Heart right ventricle (tissue), 16 donors: ENCODE data around the gene LRRC3. TPM values are rescaled to one million over a fixed set of nuclear protein-coding genes. Genes with fewer than 3 reads are reported as not detected.
A peak's percentile ranks its signal among the peaks of the same experiment; 100 is the strongest.

Experiments used
- ATAC-seq, 8 donors: fragments of 200-7000 bp; cut with Tn5 transposase; one replicate each; pipeline ENCODE4 v1.9.1; 2020; ENCODE audit warnings: mild to moderate bottlenecking in 8 of 8, moderate library complexity in 8 of 8, moderate number of reproducible peaks in 1 of 8
- DNase-seq, 2 donors: peaks; one replicate each; pipeline ENCODE4 v3.0.0-alpha.2; 2020
- H3K27ac ChIP-seq, 10 donors: fragments of 200-600 bp; sonication (generic) in 2 of 10; one replicate each; pipeline versions ENCODE4 v1.5.0 to v1.8.0; 2020 to 2022; ENCODE audit warnings: mild to moderate bottlenecking in 3 of 10
- H3K27me3 ChIP-seq, 7 donors: fragments of 200-600 bp; one replicate each; pipeline ENCODE4 v1.8.0; 2021 to 2022; ENCODE audit warnings: mild to moderate bottlenecking in 2 of 7
- H3K36me3 ChIP-seq, 9 donors: fragments of 200-600 bp; sonication (generic) in 1 of 9; one replicate each; pipeline versions ENCODE4 v1.5.0 to v1.8.0; 2020 to 2022; ENCODE audit warnings: mild to moderate bottlenecking in 2 of 9
- H3K4me1 ChIP-seq, 9 donors: fragments of 200-600 bp; sonication (generic) in 1 of 9; one replicate each; pipeline versions ENCODE4 v1.5.0 to v1.8.0; 2020 to 2022; ENCODE audit warnings: mild to moderate bottlenecking in 4 of 9
- H3K4me3 ChIP-seq, 10 donors: fragments of 200-600 bp; sonication (generic) in 2 of 10; one replicate each; pipeline versions ENCODE4 v1.5.0 to v1.8.0; 2020 to 2022; ENCODE audit warnings: mild to moderate bottlenecking in 7 of 10, moderate library complexity in 2 of 10
- H3K9me3 ChIP-seq, 11 donors: fragments of 200-600 bp in 10 of 11; sonication (generic) in 2 of 11; one replicate each; pipeline versions ENCODE4 v1.5.0 to v1.8.0; 2013 to 2022; ENCODE audit warnings: mild to moderate bottlenecking in 2 of 11, control low read depth in 1 of 11, moderate library complexity in 1 of 11
- CTCF ChIP-seq, 9 donors: fragments of 200-600 bp; sonication (generic) in 2 of 9; IDR thresholded peaks; one replicate each; pipeline versions ENCODE4 v1.5.0 to v1.8.0; 2021 to 2022; ENCODE audit warnings: antibody characterized with exemption in 9 of 9, mild to moderate bottlenecking in 5 of 9, moderate library complexity in 1 of 9
- WGBS, 2 donors: extraction: QIAGEN DNeasy Blood & Tissue Kit; methylation state at CpG; one replicate each; pipeline ENCODE4 v1.1.7; 2013; ENCODE audit warnings: inconsistent platforms in 1 of 2; 5-methylcytosine and 5-hydroxymethylcytosine counted together
- intact Hi-C, 10 donors: fragments of 100-400 bp; cut with DNase I; formaldehyde crosslinking; loops; one replicate each; pipeline versions ENCODE4 v1.11.1 to v1.14.2; 2022
- polyA plus RNA-seq, 2 donors: library from polyadenylated mRNA; stranded (reverse); fragments of 200-250 nt; gene quantifications; one replicate each; pipeline ENCODE4 v1.2.3, GENCODE V29; 2013
- total RNA-seq, 10 donors: library from RNA; stranded (reverse); fragmentation: NEBNext Ultra II Directional in 3 of 10; extraction: Animal tissue kit (Norgen Biotek cat#: 25700) in 3 of 10; gene quantifications; one replicate each; pipeline versions ENCODE4 v1.2.1 to v1.2.4, GENCODE V29; 2021 to 2023
- donor health status: Arrhythmogenic right ventricular cardiomyopathy.
- donor health status: ischemic (EF 13 %, LVEDD 7.1; RV severe dilation, severe dysfunction).
- donor health status: healthy with polysubstance abuse.
- donor health status: DM: no; HTN: yes; CAD: no.
- donor health status: DM: no; HTN: no; CAD: no.
- donor health status: ischemic (EF 25% LVEDD 6.9; RV normal size, moderate dysfunction).
- donor health status: ischemic (EF 25% LVEDD 5.7; RV mildly dilated, moderate dysfunction).
- donor health status: healthy.
- donor health status: DM: yes; HTN: yes; CAD: no.
- donor health status: Ischemic cardiomyopathy.
- donor health status: ischemic (EF 35%, LVEDD 5.7; RV mildly dilated, moderate dysfunction).
- donor health status: nonischemic (EF 11% LVEDD 7.7; RV severe dilation, severe dysfunction).
- donor health status: DM: yes; HTN: yes; CAD: no.
- donor health status: PGD.
- donor health status: ischemic (EF 29% LVEDD 5.4; RV normal size, mild dysfunction).
- donor health status: nonischemic (EF 23%, LVEDD 6.1; RV moderate dilation, normal function).

Gene LRRC3
- total and polyA plus RNA-seq, 12 donors: 1.2 to 3.2 (median 2.0) TPM

GRCh38 chr21:44456214-44456914 is 1.1 kb downstream of the LRRC3 start:
- ATAC-seq (peak in 1 of 8 donors; percentile 19), DNase-seq (no peak)
- peak overlapping the region in 9 of 10 donors; percentile 65 to 89 (median 82) for H3K4me3 ChIP-seq
- peaks cover 4 to 14% (median 10%) of the 10 kb centered on the region in 9 donors for H3K4me1 ChIP-seq
- TF ChIP-seq CTCF (IDR thresholded peaks at IDR 0.05): peak in 1 of 9 donors; percentile 1
- peaks cover 0 to 16% (median 5%) of the 10 kb centered on the region in 11 donors for H3K9me3 ChIP-seq
- H3K27me3 ChIP-seq: peaks cover 0 to 9% (median 0%) of the 10 kb centered on the region in 7 donors
- intact Hi-C loops: loop anchor here in 2 of 10 donors (10.0 kb wide), 2 partner anchors 92 to 112 kb away; no protein-coding TSS in a partner anchor
- 84 to 85% methylated on average over 35 of the region's 35 CpGs for WGBS, 2 donors
- H3K27ac ChIP-seq: peak overlapping the region in 1 of 10 donors; percentile 65
- peaks cover 0 to 5% (median 0%) of the 10 kb centered on the region in 9 donors for H3K36me3 ChIP-seq

- no peak overlapping the region for H3K4me3 ChIP-seq
- peaks cover 0 to 16% (median 5%) of the 10 kb centered on the region in 11 donors for H3K9me3 ChIP-seq
- peaks cover 0 to 5% (median 0%) of the 10 kb centered on the region in 9 donors for H3K36me3 ChIP-seq
- peaks cover 6 to 20% (median 14%) of the 10 kb centered on the region in 9 donors for H3K4me1 ChIP-seq
- no peak overlapping the region for H3K27ac ChIP-seq
- 96 to 97% methylated on average over 44 of the region's 44 CpGs for WGBS, 2 donors
- ATAC-seq (peak in 1 of 8 donors; percentile 2), DNase-seq (no peak)
- peaks cover 0 to 2% (median 0%) of the 10 kb centered on the region in 7 donors for H3K27me3 ChIP-seq
- intact Hi-C loops: loop anchor here in 2 of 10 donors (10.0 kb wide), 2 partner anchors 92 to 112 kb away; no protein-coding TSS in a partner anchor
- no peak for TF ChIP-seq CTCF (IDR thresholded peaks at IDR 0.05)
These were observed 1.8 kb downstream of the LRRC3 start for GRCh38 chr21:44456915-44457736.

- intact Hi-C loops: loop anchor here in 2 of 10 donors (10.0 kb wide), 2 partner anchors 94 to 114 kb away; no protein-coding TSS in a partner anchor
- DNase-seq (peak in 1 of 2 donors; percentile 7), ATAC-seq (no peak)
- Histone ChIP-seq H3K9me3 (peaks cover 0 to 6% (median under 1%) of the 10 kb centered on the region in 11 donors), H3K27ac (no peak overlapping the region), H3K4me3 (no peak overlapping the region), H3K4me1 (peaks cover 6 to 22% (median 15%) of the 10 kb centered on the region in 9 donors), H3K27me3 (no peaks in the 10 kb centered on the region), H3K36me3 (peaks cover 0 to 5% (median 0%) of the 10 kb centered on the region in 9 donors)
- WGBS, 2 donors: 91% methylated on average over 19 of the region's 19 CpGs
- no peak for TF ChIP-seq CTCF (IDR thresholded peaks at IDR 0.05)
These were observed 3.8 kb downstream of the LRRC3 start for GRCh38 chr21:44458971-44459711.
